ENCODE measurements around the gene RPL10. TPM values are rescaled to one million over a fixed set of nuclear protein-coding genes. Genes with fewer than 3 reads are reported as not detected.

RPL10 gene
- total RNA-seq, 2 donors from 2014 or later: 2,142 to 2,551 TPM

DNA sequence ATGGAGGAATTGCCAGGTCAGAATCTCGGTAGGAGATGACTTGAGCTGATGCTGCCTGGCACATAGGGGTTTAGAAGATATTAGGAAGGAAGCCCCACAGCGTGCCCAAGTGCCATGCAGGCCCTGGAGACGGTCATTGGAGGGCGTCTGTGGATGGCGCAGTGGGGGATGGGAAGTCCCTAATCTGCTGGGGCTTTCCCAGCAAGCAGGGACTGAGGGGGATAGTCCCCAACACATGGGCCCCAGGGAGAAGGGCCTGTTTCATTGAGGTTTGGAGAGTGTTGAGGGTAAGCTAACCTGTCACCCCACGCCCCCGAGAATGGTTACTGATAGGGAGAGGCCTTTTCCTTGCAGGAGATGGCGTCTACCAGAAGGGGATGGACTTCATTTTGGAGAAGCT lies 21.0 kb downstream of the RPL10 start:
- Histone ChIP-seq H3K9ac (ENCODE audit: extremely low read depth, low read length, poor library complexity, severe bottlenecking) (no peak overlapping the region), H3K9me3 (ENCODE audit: control insufficient read depth, low read length) (no peaks in the 10 kb centered on the region), H3K4me1 (ENCODE audit: control insufficient read depth, insufficient read depth, low read length) (no peaks in the 10 kb centered on the region), H3K27me3 (ENCODE audit: control insufficient read depth, insufficient read depth, low read length, poor library complexity, severe bottlenecking) (no peaks in the 10 kb centered on the region), H3K36me3 (ENCODE audit: control insufficient read depth, insufficient read depth, low read length) (no peaks in the 10 kb centered on the region), H3K4me3 (ENCODE audit: low read length) (no peak overlapping the region), H3K27ac (ENCODE audit: low read depth, low read length) (no peak overlapping the region)
- Mint-ChIP-seq H3K27me3 (ENCODE audit: insufficient read depth) (no peaks in the 10 kb centered on the region), H3K27ac (no peak overlapping the region), H3K4me3 (no peak overlapping the region), H3K9me3 (peaks cover 55% of the 10 kb centered on the region), H3K4me1 (no peaks in the 10 kb centered on the region), H3K36me3 (ENCODE audit: low read depth) (peaks cover 5% of the 10 kb centered on the region)
- WGBS, 2 experiments (ENCODE audit: insufficient coverage in 1 of 2, insufficient read length in 1 of 2): 94% methylated on average over 8 of the region's 8 CpGs; no CpG with 5 or more reads in 1 of the 2 experiments
- TF ChIP-seq, protein P1, sequence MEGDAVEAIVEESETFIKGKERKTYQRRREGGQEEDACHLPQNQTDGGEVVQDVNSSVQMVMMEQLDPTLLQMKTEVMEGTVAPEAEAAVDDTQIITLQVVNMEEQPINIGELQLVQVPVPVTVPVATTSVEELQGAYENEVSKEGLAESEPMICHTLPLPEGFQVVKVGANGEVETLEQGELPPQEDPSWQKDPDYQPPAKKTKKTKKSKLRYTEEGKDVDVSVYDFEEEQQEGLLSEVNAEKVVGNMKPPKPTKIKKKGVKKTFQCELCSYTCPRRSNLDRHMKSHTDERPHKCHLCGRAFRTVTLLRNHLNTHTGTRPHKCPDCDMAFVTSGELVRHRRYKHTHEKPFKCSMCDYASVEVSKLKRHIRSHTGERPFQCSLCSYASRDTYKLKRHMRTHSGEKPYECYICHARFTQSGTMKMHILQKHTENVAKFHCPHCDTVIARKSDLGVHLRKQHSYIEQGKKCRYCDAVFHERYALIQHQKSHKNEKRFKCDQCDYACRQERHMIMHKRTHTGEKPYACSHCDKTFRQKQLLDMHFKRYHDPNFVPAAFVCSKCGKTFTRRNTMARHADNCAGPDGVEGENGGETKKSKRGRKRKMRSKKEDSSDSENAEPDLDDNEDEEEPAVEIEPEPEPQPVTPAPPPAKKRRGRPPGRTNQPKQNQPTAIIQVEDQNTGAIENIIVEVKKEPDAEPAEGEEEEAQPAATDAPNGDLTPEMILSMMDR (conservative IDR thresholded peaks at IDR 0.05): no peak
- DNase-seq: no peak

DNA sequence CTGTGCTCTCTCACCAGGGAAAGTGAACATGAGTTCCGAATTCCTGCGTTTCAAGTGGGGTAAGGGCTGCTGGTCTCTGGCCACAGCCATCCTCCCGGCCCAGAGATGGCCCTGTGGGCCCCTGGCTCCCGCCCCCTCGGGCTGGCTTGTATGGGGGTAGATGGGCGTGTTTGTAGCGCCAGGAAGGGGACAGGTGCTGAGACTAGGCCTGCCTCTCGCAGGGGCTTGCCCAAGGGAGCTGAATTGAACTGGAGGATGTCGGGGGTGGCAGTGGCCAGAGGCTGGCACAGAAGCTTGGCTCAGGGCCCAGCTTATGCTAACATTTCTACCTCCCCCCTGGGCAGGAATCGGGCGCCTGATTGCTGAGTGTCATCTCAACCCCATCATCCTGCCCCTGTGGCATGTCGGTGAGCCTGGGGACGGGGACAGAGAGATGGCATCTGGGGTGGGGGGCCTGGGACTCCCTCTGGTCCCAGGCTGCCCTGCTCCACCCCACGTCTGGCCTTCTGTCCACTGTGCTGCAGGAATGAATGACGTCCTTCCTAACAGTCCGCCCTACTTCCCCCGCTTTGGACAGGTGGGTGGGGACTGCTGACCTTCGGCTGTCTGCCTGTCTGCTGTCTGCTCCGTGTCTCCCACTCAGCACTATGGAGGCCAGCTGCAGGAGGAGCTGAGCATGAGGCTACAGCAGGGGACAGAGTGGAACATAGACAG lies 21.7 kb downstream of the RPL10 start:
- Histone ChIP-seq H3K9me3 (ENCODE audit: control insufficient read depth, low read length) (no peaks in the 10 kb centered on the region), H3K9ac (ENCODE audit: extremely low read depth, low read length, poor library complexity, severe bottlenecking) (no peak overlapping the region), H3K4me1 (ENCODE audit: control insufficient read depth, insufficient read depth, low read length) (no peaks in the 10 kb centered on the region), H3K36me3 (ENCODE audit: control insufficient read depth, insufficient read depth, low read length) (no peaks in the 10 kb centered on the region), H3K27ac (ENCODE audit: low read depth, low read length) (no peak overlapping the region), H3K27me3 (ENCODE audit: control insufficient read depth, insufficient read depth, low read length, poor library complexity, severe bottlenecking) (no peaks in the 10 kb centered on the region), H3K4me3 (ENCODE audit: low read length) (no peak overlapping the region)
- Mint-ChIP-seq H3K4me1 (no peaks in the 10 kb centered on the region), H3K4me3 (no peak overlapping the region), H3K36me3 (ENCODE audit: low read depth) (peaks cover 5% of the 10 kb centered on the region), H3K27ac (no peak overlapping the region), H3K27me3 (ENCODE audit: insufficient read depth) (no peaks in the 10 kb centered on the region), H3K9me3 (peaks cover 62% of the 10 kb centered on the region)
- DNase-seq: no peak
- TF ChIP-seq, protein P1 (conservative IDR thresholded peaks at IDR 0.05): no peak
- 94 to 100% methylated on average over 1 to 17 of the region's 19 CpGs for WGBS, 2 experiments (ENCODE audit: insufficient coverage in 1 of 2, insufficient read length in 1 of 2)

DNA sequence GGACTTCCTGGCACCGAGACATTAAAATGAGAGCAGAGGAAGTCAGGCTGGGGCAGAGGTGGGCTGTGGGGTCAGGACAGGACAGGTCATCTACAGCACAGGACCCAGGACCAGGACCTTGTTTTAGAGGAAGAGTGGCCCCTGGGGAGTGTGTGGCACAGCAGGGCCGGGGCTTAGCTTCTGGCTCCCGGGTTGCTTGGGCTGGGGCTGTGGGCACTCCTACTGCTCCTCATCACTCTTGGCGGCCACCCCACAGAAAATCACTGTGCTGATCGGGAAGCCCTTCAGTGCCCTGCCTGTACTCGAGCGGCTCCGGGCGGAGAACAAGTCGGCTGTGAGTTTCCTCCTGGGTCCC lies 22.2 kb downstream of the RPL10 start:
- peaks cover 2% of the 10 kb centered on the region for H3K36me3 Mint-ChIP-seq (ENCODE audit: low read depth)
- 91% methylated on average over 10 of the region's 10 CpGs; no CpG with 5 or more reads in 1 of the 2 experiments for WGBS, 2 experiments (ENCODE audit: insufficient coverage in 1 of 2, insufficient read length in 1 of 2)
- H3K4me1 Mint-ChIP-seq: no peaks in the 10 kb centered on the region
- Histone ChIP-seq H3K27me3 (ENCODE audit: control insufficient read depth, insufficient read depth, low read length, poor library complexity, severe bottlenecking) (no peaks in the 10 kb centered on the region), H3K9ac (ENCODE audit: extremely low read depth, low read length, poor library complexity, severe bottlenecking) (no peak overlapping the region), H3K36me3 (ENCODE audit: control insufficient read depth, insufficient read depth, low read length) (no peaks in the 10 kb centered on the region), H3K4me3 (ENCODE audit: low read length) (no peak overlapping the region), H3K27ac (ENCODE audit: low read depth, low read length) (no peak overlapping the region), H3K9me3 (ENCODE audit: control insufficient read depth, low read length) (no peaks in the 10 kb centered on the region), H3K4me1 (ENCODE audit: control insufficient read depth, insufficient read depth, low read length) (no peaks in the 10 kb centered on the region)
- peaks cover 62% of the 10 kb centered on the region for H3K9me3 Mint-ChIP-seq
- H3K4me3 Mint-ChIP-seq: no peak overlapping the region
- H3K27me3 Mint-ChIP-seq (ENCODE audit: insufficient read depth): no peaks in the 10 kb centered on the region
- H3K27ac Mint-ChIP-seq: no peak overlapping the region
- no peak for DNase-seq
- TF ChIP-seq, protein P1 (conservative IDR thresholded peaks at IDR 0.05): no peak
